OCI-LY1 (cell line): ENCODE data around the gene KLHL5.

Source experiments
- H2AFZ ChIP-seq: fragments of 200-600 bp; sonication (generic), shearing (Covaris generic); 2 replicates; pipeline ENCODE4 v1.6.0; 2014; ENCODE audit warnings: antibody characterized with exemption, mild to moderate bottlenecking, low read length
- H3F3A ChIP-seq: fragments of 200-600 bp; sonication (generic), shearing (Covaris generic); 2 replicates; pipeline ENCODE4 v1.6.0; 2014; ENCODE audit warnings: mild to moderate bottlenecking, antibody characterized with exemption, low read length, moderate library complexity; ENCODE audit not compliant: insufficient read depth
- H3K27ac ChIP-seq: fragments of 200-600 bp; sonication (generic); 2 replicates; pipeline ENCODE4 v1.5.1; 2014; ENCODE audit warnings: low read length, mixed run types, mild to moderate bottlenecking, low read depth; ENCODE audit not compliant: poor library complexity, severe bottlenecking
- H3K27me3 ChIP-seq: fragments of 200-600 bp; sonication (generic); 2 replicates; pipeline ENCODE4 v1.6.0; 2014; ENCODE audit warnings: antibody characterized with exemption, mild to moderate bottlenecking, low read length, moderate library complexity; ENCODE audit not compliant: insufficient read depth
- H3K36me3 ChIP-seq: fragments of 200-600 bp; sonication (generic); 2 replicates; pipeline ENCODE4 v1.6.1; 2014; ENCODE audit warnings: mild to moderate bottlenecking, antibody characterized with exemption, low read length, moderate library complexity, mixed read lengths; ENCODE audit not compliant: insufficient read depth
- H3K4me1 ChIP-seq: fragments of 200-600 bp; sonication (generic); 2 replicates; pipeline ENCODE4 v1.5.1; 2014; ENCODE audit warnings: mild to moderate bottlenecking, low read length, moderate library complexity; ENCODE audit not compliant: insufficient read depth, severe bottlenecking
- H3K4me2 ChIP-seq: fragments of 200-600 bp; sonication (generic), shearing (Covaris generic); 2 replicates; pipeline ENCODE4 v1.6.1; 2014; ENCODE audit warnings: low read length
- H3K4me3 ChIP-seq: fragments of 200-600 bp; sonication (generic); 2 replicates; pipeline ENCODE4 v1.5.1; 2014; ENCODE audit warnings: low read length, low read depth, mild to moderate bottlenecking, mixed read lengths; ENCODE audit not compliant: poor library complexity, severe bottlenecking
- H3K79me2 ChIP-seq: fragments of 200-600 bp; shearing (Covaris generic); 2 replicates; pipeline ENCODE4 v1.6.1; 2016; ENCODE audit warnings: mixed run types, low read length, mixed read lengths; ENCODE audit not compliant: insufficient read depth
- H3K9ac ChIP-seq: fragments of 200-600 bp; sonication (generic), shearing (Covaris generic); 2 replicates; pipeline ENCODE4 v1.6.1; 2014; ENCODE audit warnings: mild to moderate bottlenecking, low read length, mixed read lengths
- H3K9me2 ChIP-seq: fragments of 200-600 bp; sonication (generic), shearing (Covaris generic); 2 replicates; pipeline ENCODE4 v1.6.1; 2014; ENCODE audit warnings: low read depth, mild to moderate bottlenecking, low read length, mixed read lengths
- H3K9me3 ChIP-seq: fragments of 200-600 bp; shearing (Covaris generic); 2 replicates; pipeline ENCODE4 v1.6.1; 2014; ENCODE audit warnings: low read length, mixed read lengths
- H4K20me1 ChIP-seq: fragments of 200-600 bp; sonication (generic), shearing (Covaris generic); 2 replicates; pipeline ENCODE4 v1.6.0; 2016; ENCODE audit warnings: mild to moderate bottlenecking, low read length; ENCODE audit not compliant: insufficient read depth
- CTCF ChIP-seq: fragments of 200-600 bp; sonication (generic), shearing (Covaris generic); IDR thresholded peaks from 2 replicates; pipeline ENCODE4 v1.5.1; 2017; ENCODE audit warnings: mild to moderate bottlenecking, antibody characterized with exemption, low read length, moderate library complexity, mixed read lengths
- EZH2 ChIP-seq: fragments of 200-600 bp; sonication (generic), shearing (Covaris generic); IDR thresholded peaks from 2 replicates; pipeline ENCODE4 v1.8.0; 2017; ENCODE audit warnings: borderline replicate concordance, mixed run types, mild to moderate bottlenecking, antibody characterized with exemption, low read length, moderate library complexity, mixed read lengths

The KLHL5 gene

GRCh38 chr4:39024311-39024865 lies 37.6 kb upstream of the KLHL5 start:
- no peaks in the 10 kb centered on the region for H3F3A ChIP-seq
- no peak overlapping the region for H2AFZ ChIP-seq
- H4K20me1 ChIP-seq = no peaks in the 10 kb centered on the region
- H3K9ac ChIP-seq = no peak overlapping the region
- peaks cover 5% of the 10 kb centered on the region for H3K9me3 ChIP-seq
- H3K4me3 ChIP-seq = no peak overlapping the region
- TF ChIP-seq CTCF (no peak), EZH2 (no peak)
- no peaks in the 10 kb centered on the region for H3K27me3 ChIP-seq
- peaks cover 79% of the 10 kb centered on the region for H3K79me2 ChIP-seq
- H3K4me1 ChIP-seq = peaks cover 32% of the 10 kb centered on the region
- H3K4me2 ChIP-seq = no peak overlapping the region
- H3K27ac ChIP-seq = no peak overlapping the region
- H3K9me2 ChIP-seq = no peaks in the 10 kb centered on the region
- peaks cover 64% of the 10 kb centered on the region for H3K36me3 ChIP-seq

- Histone ChIP-seq H3K79me2 (peaks cover 90% of the 10 kb centered on the region), H2AFZ (no peak overlapping the region), H3K9me2 (no peaks in the 10 kb centered on the region), H3K4me2 (no peak overlapping the region), H3K27me3 (no peaks in the 10 kb centered on the region), H3F3A (no peaks in the 10 kb centered on the region), H3K9me3 (peaks cover 5% of the 10 kb centered on the region), H3K27ac (peak overlapping the region; percentile 41), H3K4me1 (peaks cover 37% of the 10 kb centered on the region), H3K36me3 (peaks cover 58% of the 10 kb centered on the region), H4K20me1 (no peaks in the 10 kb centered on the region), H3K4me3 (no peak overlapping the region), H3K9ac (no peak overlapping the region)
- TF ChIP-seq CTCF = no peak
- no peak for TF ChIP-seq EZH2
Measured at GRCh38 chr4:39025552-39026085, 36.4 kb upstream of the KLHL5 start.

- Histone ChIP-seq H3K9me2 (no peaks in the 10 kb centered on the region), H3K4me3 (no peak overlapping the region), H3K27ac (peak overlapping the region; percentile 41), H3K4me1 (peaks cover 37% of the 10 kb centered on the region), H3K9me3 (peaks cover 5% of the 10 kb centered on the region), H3K27me3 (no peaks in the 10 kb centered on the region), H3K79me2 (peaks cover 95% of the 10 kb centered on the region), H3K9ac (no peak overlapping the region), H3F3A (no peaks in the 10 kb centered on the region), H4K20me1 (no peaks in the 10 kb centered on the region), H2AFZ (no peak overlapping the region), H3K36me3 (peaks cover 58% of the 10 kb centered on the region), H3K4me2 (no peak overlapping the region)
- TF ChIP-seq CTCF = no peak
- no peak for TF ChIP-seq EZH2
Measured at GRCh38 chr4:39026096-39026495, 35.9 kb upstream of the KLHL5 start.
